Measurements from ENCODE around the gene COMMD6. TPM values are rescaled to one million over a fixed set of nuclear protein-coding genes. Genes with fewer than 3 reads are reported as not detected.
A peak's percentile ranks its signal among the peaks of the same experiment; 100 is the strongest.

Gene COMMD6
- total RNA-seq, 1 experiment from 2014 or later = 131 TPM

GRCh38 chr13:75566658-75567057, 29.0 kb upstream of the COMMD6 start:
- DNase-seq = no peak
- H4K8ac ChIP-seq (replicated peaks; ENCODE audit: insufficient read length, low read depth, low read length) = no peak overlapping the region
- no peaks in the 10 kb centered on the region for H3K9me3 Mint-ChIP-seq
- no peaks in the 10 kb centered on the region for H3K23me2 ChIP-seq (ENCODE audit: insufficient read length, low read depth, low read length, poor library complexity, severe bottlenecking)
- H2BK5ac ChIP-seq (ENCODE audit: insufficient read length, low read length) = no peak overlapping the region
- H3T11ph ChIP-seq (ENCODE audit: low read length) = no peak overlapping the region
- H2AK5ac ChIP-seq (ENCODE audit: insufficient read length, low read length) = no peak overlapping the region
- H3K36me3 Mint-ChIP-seq (ENCODE audit: insufficient read depth in 1 of 3, low read depth in 3 of 3) = peaks cover 5 to 31% (median 15%) of the 10 kb centered on the region in 3 experiments; a peak in 6 of 7 replicates
- no peak overlapping the region for H3K9ac ChIP-seq (ENCODE audit: extremely low read depth, insufficient read length, low read length)
- no peak overlapping the region for H3K27ac Mint-ChIP-seq
- H3K18ac ChIP-seq (ENCODE audit: insufficient read length, low read depth, low read length) = no peak overlapping the region
- no peak overlapping the region for H3K4me3 Mint-ChIP-seq
- H2BK12ac ChIP-seq (ENCODE audit: insufficient read length, low read depth, low read length) = no peak overlapping the region
- H2BK120ac ChIP-seq (ENCODE audit: low read depth, low read length, poor library complexity, severe bottlenecking) = no peak overlapping the region
- no peak overlapping the region for H3K4me2 ChIP-seq (ENCODE audit: insufficient read depth, insufficient read length, low read length)
- H4K91ac ChIP-seq (ENCODE audit: insufficient read length, low read depth, low read length) = no peak overlapping the region
- TF ChIP-seq, protein P1, sequence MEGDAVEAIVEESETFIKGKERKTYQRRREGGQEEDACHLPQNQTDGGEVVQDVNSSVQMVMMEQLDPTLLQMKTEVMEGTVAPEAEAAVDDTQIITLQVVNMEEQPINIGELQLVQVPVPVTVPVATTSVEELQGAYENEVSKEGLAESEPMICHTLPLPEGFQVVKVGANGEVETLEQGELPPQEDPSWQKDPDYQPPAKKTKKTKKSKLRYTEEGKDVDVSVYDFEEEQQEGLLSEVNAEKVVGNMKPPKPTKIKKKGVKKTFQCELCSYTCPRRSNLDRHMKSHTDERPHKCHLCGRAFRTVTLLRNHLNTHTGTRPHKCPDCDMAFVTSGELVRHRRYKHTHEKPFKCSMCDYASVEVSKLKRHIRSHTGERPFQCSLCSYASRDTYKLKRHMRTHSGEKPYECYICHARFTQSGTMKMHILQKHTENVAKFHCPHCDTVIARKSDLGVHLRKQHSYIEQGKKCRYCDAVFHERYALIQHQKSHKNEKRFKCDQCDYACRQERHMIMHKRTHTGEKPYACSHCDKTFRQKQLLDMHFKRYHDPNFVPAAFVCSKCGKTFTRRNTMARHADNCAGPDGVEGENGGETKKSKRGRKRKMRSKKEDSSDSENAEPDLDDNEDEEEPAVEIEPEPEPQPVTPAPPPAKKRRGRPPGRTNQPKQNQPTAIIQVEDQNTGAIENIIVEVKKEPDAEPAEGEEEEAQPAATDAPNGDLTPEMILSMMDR (conservative IDR thresholded peaks at IDR 0.05) = peak; percentile 49; the same call in 2 of the 3 replicates
- H2BK15ac ChIP-seq (ENCODE audit: low read depth, low read length) = no peak overlapping the region
- H3K14ac ChIP-seq (ENCODE audit: insufficient read depth, low read length) = no peak overlapping the region
- H3K4me1 Mint-ChIP-seq = no peaks in the 10 kb centered on the region
- H3K79me1 ChIP-seq (ENCODE audit: insufficient read depth, low read depth, low read length, poor library complexity, severe bottlenecking) = no peaks in the 10 kb centered on the region
- H2BK20ac ChIP-seq (ENCODE audit: low read depth, low read length, poor library complexity, severe bottlenecking) = no peak overlapping the region
- H3K27me3 Mint-ChIP-seq (ENCODE audit: low read depth) = no peaks in the 10 kb centered on the region
- H4K5ac ChIP-seq (ENCODE audit: insufficient read length, low read depth, low read length) = no peak overlapping the region
- H3K4ac ChIP-seq (ENCODE audit: low read depth, low read length) = no peak overlapping the region
- H3K9me3 ChIP-seq (ENCODE audit: control insufficient read depth, low read depth, low read length) = no peaks in the 10 kb centered on the region
- H3K27me3 ChIP-seq (ENCODE audit: insufficient read depth, low read length) = no peaks in the 10 kb centered on the region
- no peak overlapping the region for H3K23ac ChIP-seq (ENCODE audit: insufficient read length, low read depth, low read length)
- H3K4me1 ChIP-seq (ENCODE audit: insufficient read depth, low read length) = no peaks in the 10 kb centered on the region
- no peak overlapping the region for H2AFZ ChIP-seq (ENCODE audit: low read length)
- H3K27ac ChIP-seq (ENCODE audit: insufficient read length, low read depth, low read length) = no peak overlapping the region
- no peak overlapping the region for H3K56ac ChIP-seq (ENCODE audit: insufficient read length, low read depth, low read length)
- H4K20me1 ChIP-seq (ENCODE audit: control insufficient read depth, insufficient read depth, insufficient read length) = no peaks in the 10 kb centered on the region
- no peaks in the 10 kb centered on the region for H3K79me2 ChIP-seq (ENCODE audit: insufficient read depth, low read length)

All from H9 (cell line).